KMS-11 (cell line): ENCODE measurements around the gene FRRS1.

Source experiments
- H2AFZ ChIP-seq: fragments of 200-600 bp; sonication (generic); 2 replicates; pipeline ENCODE4 v1.6.1; 2016; ENCODE audit warnings: antibody characterized with exemption, mixed run types, low read depth
- H3K27ac ChIP-seq: fragments of 200-600 bp; sonication (generic); 2 replicates; pipeline ENCODE4 v1.6.1; 2016; ENCODE audit warnings: mild to moderate bottlenecking, mixed run types
- H3K27me3 ChIP-seq: fragments of 200-600 bp; sonication (generic); 2 replicates; pipeline ENCODE4 v1.6.1; 2017; ENCODE audit warnings: mild to moderate bottlenecking, low read depth, mixed run types, moderate library complexity; ENCODE audit not compliant: insufficient read depth
- H3K36me3 ChIP-seq: fragments of 200-600 bp; sonication (generic); 2 replicates; pipeline ENCODE4 v1.6.1; 2017; ENCODE audit warnings: mild to moderate bottlenecking, mixed run types; ENCODE audit not compliant: insufficient read depth
- H3K4me1 ChIP-seq: fragments of 200-600 bp; sonication (generic); 2 replicates; pipeline ENCODE4 v1.6.1; 2016; ENCODE audit warnings: mild to moderate bottlenecking, low read depth, mixed run types; ENCODE audit not compliant: poor library complexity, severe bottlenecking
- H3K4me2 ChIP-seq: fragments of 200-600 bp; sonication (generic); 2 replicates; pipeline ENCODE4 v1.7.0; 2016; ENCODE audit warnings: mild to moderate bottlenecking, mixed run types
- H3K4me3 ChIP-seq: fragments of 200-600 bp; sonication (generic); IDR thresholded peaks from 2 replicates; pipeline ENCODE4 v1.6.1; 2017; ENCODE audit warnings: low read depth, low read length, mixed read lengths; ENCODE audit not compliant: insufficient read depth
- H3K79me2 ChIP-seq: fragments of 200-600 bp; sonication (generic); 2 replicates; pipeline ENCODE4 v1.6.1; 2016; ENCODE audit warnings: low read depth, mixed run types; ENCODE audit not compliant: insufficient read depth
- H3K9ac ChIP-seq: fragments of 200-600 bp; sonication (generic); 2 replicates; pipeline ENCODE4 v1.6.1; 2016; ENCODE audit warnings: mild to moderate bottlenecking, mixed run types
- H4K20me1 ChIP-seq: fragments of 200-600 bp; sonication (generic); 2 replicates; pipeline ENCODE4 v1.6.1; 2016; ENCODE audit warnings: mild to moderate bottlenecking, mixed run types; ENCODE audit not compliant: insufficient read depth
- CTCF ChIP-seq: fragments of 200-600 bp; sonication (generic); conservative IDR thresholded peaks from 2 replicates; pipeline ENCODE4 v1.6.1; 2017; ENCODE audit warnings: low read depth, mild to moderate bottlenecking, antibody characterized with exemption, low read length, moderate library complexity, mixed read lengths

The FRRS1 gene

DNA sequence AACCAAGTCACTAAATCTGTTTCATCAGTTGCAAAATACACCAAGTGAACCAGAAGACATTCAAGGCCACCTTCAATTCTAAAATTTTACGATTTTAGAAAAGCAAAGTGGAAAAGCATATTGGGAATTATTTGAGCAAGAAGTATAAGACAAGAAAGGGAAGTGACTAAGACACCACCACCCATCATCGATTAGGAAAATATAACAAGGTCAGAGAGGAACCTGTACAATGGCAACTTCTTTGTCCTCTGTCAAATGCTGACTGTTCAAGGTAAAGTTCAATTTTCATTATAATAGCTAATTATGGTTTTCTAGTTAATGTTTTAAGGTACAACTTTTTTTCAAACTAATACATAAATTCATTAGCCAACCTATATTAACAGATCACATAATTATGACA lies 10.8 kb downstream of the FRRS1 start:
- no peak overlapping the region for H3K9ac ChIP-seq
- TF ChIP-seq CTCF, result no peak
- no peak overlapping the region for H3K27ac ChIP-seq
- no peaks in the 10 kb centered on the region for H3K27me3 ChIP-seq
- H3K4me2 ChIP-seq, result no peak overlapping the region
- no peaks in the 10 kb centered on the region for H3K36me3 ChIP-seq
- peaks cover 37% of the 10 kb centered on the region for H3K4me1 ChIP-seq
- no peak overlapping the region for H3K4me3 ChIP-seq
- no peaks in the 10 kb centered on the region for H4K20me1 ChIP-seq
- no peak overlapping the region for H2AFZ ChIP-seq
- no peaks in the 10 kb centered on the region for H3K79me2 ChIP-seq

DNA sequence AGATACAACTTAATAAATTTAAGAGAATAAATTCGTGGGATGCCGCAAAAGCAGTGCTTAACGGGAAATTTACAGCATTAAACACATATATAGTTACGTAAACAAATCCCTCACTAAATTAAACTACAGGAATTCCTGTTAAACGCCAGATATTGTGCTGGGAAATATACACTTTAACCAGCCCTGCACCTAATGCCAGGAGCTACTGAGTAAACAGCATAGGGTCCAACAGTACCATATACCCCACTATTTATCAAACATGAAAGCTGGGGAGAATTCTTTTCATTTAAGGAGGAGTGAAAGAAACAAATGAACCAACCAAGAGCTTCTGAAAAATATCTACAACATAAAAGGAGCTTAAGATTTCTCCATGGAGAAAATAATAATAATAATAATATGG lies 11.7 kb downstream of the FRRS1 start:
- H3K27me3 ChIP-seq, result no peaks in the 10 kb centered on the region
- H4K20me1 ChIP-seq, result no peaks in the 10 kb centered on the region
- H3K4me1 ChIP-seq, result peaks cover 45% of the 10 kb centered on the region
- TF ChIP-seq CTCF, result no peak
- H3K4me3 ChIP-seq, result no peak overlapping the region
- no peak overlapping the region for H2AFZ ChIP-seq
- H3K27ac ChIP-seq, result no peak overlapping the region
- H3K79me2 ChIP-seq, result no peaks in the 10 kb centered on the region
- no peak overlapping the region for H3K4me2 ChIP-seq
- no peaks in the 10 kb centered on the region for H3K36me3 ChIP-seq
- no peak overlapping the region for H3K9ac ChIP-seq

DNA sequence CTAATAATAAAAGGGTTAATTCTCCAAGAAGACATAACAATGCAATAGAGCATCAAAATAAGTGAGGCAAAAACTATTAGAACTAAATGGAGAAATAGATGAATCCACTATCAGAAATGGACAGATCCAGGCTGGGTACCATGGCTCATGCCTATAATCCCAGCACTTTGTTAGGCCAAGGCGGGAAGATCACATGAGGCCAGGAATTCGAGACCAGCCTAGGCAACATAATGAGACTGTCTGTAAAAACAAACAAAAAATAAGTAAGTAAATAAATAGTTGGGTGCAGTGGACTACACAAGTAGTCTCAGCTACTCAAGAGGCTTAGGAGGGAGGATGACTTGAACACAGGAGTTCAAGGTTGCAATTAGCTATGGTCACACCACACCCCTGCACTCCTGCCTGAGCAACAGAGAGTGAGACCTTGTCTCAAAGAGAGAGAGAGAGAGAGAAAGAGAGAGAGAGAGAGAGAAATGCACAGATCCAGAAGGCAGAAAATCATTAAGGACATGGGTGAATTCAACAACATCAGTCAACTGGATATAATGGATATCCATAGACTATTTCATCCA lies 12.3 kb downstream of the FRRS1 start:
- H2AFZ ChIP-seq, result no peak overlapping the region
- no peak overlapping the region for H3K9ac ChIP-seq
- no peaks in the 10 kb centered on the region for H4K20me1 ChIP-seq
- TF ChIP-seq CTCF, result no peak
- H3K27ac ChIP-seq, result no peak overlapping the region
- no peaks in the 10 kb centered on the region for H3K79me2 ChIP-seq
- H3K27me3 ChIP-seq, result no peaks in the 10 kb centered on the region
- H3K4me3 ChIP-seq, result no peak overlapping the region
- no peaks in the 10 kb centered on the region for H3K36me3 ChIP-seq
- no peak overlapping the region for H3K4me2 ChIP-seq
- H3K4me1 ChIP-seq, result peaks cover 45% of the 10 kb centered on the region

- Histone ChIP-seq H3K27me3 (no peaks in the 10 kb centered on the region), H3K4me1 (peaks cover 26% of the 10 kb centered on the region), H3K4me3 (no peak overlapping the region), H2AFZ (no peak overlapping the region), H4K20me1 (no peaks in the 10 kb centered on the region), H3K27ac (no peak overlapping the region), H3K36me3 (no peaks in the 10 kb centered on the region), H3K9ac (no peak overlapping the region), H3K79me2 (no peaks in the 10 kb centered on the region), H3K4me2 (no peak overlapping the region)
- no peak for TF ChIP-seq CTCF
Observed at GRCh38 chr1:99751877-99752504, 14.4 kb downstream of the FRRS1 start.
